SIG-M5 (cell line): Measurements from ENCODE around the gene HS2ST1.

Experiments used
- DNase-seq: peaks from one replicate; lab custom pipeline; 2025; lab: John Stamatoyannopoulos, UW

HS2ST1 gene

GRCh38 chr1:87137342-87137739 lies 222.9 kb downstream of the HS2ST1 start:
- no peak for DNase-seq

- no peak for DNase-seq
Measured at GRCh38 chr1:87140831-87141540, 226.6 kb downstream of the HS2ST1 start.

- DNase-seq = no peak
Measured at GRCh38 chr1:87141556-87141955, 227.1 kb downstream of the HS2ST1 start.

- no peak for DNase-seq
Measured at GRCh38 chr1:87143413-87144135, 229.1 kb downstream of the HS2ST1 start.

- no peak for DNase-seq
Measured at GRCh38 chr1:87144316-87144895, 230.0 kb downstream of the HS2ST1 start.

- no peak for DNase-seq
Measured at GRCh38 chr1:87144981-87145380, 230.5 kb downstream of the HS2ST1 start.

- DNase-seq = no peak
Measured at GRCh38 chr1:87146538-87146937, 232.1 kb downstream of the HS2ST1 start.

- no peak for DNase-seq
Measured at GRCh38 chr1:87146986-87147385, 232.6 kb downstream of the HS2ST1 start.

GRCh38 chr1:87147851-87148250 lies 233.4 kb downstream of the HS2ST1 start:
- no peak for DNase-seq

- DNase-seq = no peak
Measured at GRCh38 chr1:87148661-87149060, 234.2 kb downstream of the HS2ST1 start.

- no peak for DNase-seq
Measured at GRCh38 chr1:87149241-87150041, 235.0 kb downstream of the HS2ST1 start.

GRCh38 chr1:87150143-87150542 lies 235.7 kb downstream of the HS2ST1 start:
- no peak for DNase-seq

- DNase-seq = peak; percentile 56
Measured at GRCh38 chr1:87151500-87152421, 237.3 kb downstream of the HS2ST1 start.

- no peak for DNase-seq
Measured at GRCh38 chr1:87154384-87154783, 239.9 kb downstream of the HS2ST1 start.

GRCh38 chr1:87155170-87155569 lies 240.7 kb downstream of the HS2ST1 start:
- DNase-seq = no peak

GRCh38 chr1:87155648-87156047 lies 241.2 kb downstream of the HS2ST1 start:
- DNase-seq = no peak

- no peak for DNase-seq
Measured at GRCh38 chr1:87156124-87156523, 241.7 kb downstream of the HS2ST1 start.

- no peak for DNase-seq
Measured at GRCh38 chr1:87159378-87159915, 245.0 kb downstream of the HS2ST1 start.
